ENCODE measurements around the gene CDH16.

DNA sequence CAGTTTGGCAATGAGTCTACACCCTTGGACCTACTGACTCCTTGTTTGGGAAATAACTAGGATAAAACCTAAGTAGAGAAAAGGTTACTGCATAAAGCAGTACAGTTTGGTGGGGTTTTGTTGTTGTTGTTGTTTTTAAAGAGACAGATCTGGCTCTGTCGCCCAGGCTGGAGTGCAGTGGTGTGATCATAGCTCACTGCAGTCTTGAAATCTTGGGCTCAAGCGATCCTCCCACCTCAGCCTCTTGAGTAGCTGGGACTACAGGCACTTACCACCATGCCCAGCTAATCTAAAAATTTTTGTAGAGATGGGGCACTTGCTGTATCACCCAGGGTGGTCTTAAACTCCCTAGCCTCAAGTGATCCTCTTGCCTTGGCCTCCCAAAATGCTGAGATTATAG is 37.1 kb downstream of the CDH16 start:
- no peak for TF ChIP-seq POLR2A (IDR thresholded peaks at IDR 0.05)
- TF ChIP-seq, protein P1, sequence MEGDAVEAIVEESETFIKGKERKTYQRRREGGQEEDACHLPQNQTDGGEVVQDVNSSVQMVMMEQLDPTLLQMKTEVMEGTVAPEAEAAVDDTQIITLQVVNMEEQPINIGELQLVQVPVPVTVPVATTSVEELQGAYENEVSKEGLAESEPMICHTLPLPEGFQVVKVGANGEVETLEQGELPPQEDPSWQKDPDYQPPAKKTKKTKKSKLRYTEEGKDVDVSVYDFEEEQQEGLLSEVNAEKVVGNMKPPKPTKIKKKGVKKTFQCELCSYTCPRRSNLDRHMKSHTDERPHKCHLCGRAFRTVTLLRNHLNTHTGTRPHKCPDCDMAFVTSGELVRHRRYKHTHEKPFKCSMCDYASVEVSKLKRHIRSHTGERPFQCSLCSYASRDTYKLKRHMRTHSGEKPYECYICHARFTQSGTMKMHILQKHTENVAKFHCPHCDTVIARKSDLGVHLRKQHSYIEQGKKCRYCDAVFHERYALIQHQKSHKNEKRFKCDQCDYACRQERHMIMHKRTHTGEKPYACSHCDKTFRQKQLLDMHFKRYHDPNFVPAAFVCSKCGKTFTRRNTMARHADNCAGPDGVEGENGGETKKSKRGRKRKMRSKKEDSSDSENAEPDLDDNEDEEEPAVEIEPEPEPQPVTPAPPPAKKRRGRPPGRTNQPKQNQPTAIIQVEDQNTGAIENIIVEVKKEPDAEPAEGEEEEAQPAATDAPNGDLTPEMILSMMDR (IDR thresholded peaks at IDR 0.05): no peak
